HG03432 (cell line): ENCODE results near the gene RPS15.
A peak's percentile ranks its signal among the peaks of the same experiment; 100 is the strongest.
"Not testable (repeated sequence)": the region's sequence is repeated elsewhere in the genome, so short reads cannot be mapped to it uniquely, and the experiment has no call there.

Source experiments
- ATAC-seq: cut with Tn5 transposase; IDR thresholded peaks from one replicate; pipeline ENCODE4 v1.9.1; 2021; ENCODE audit warnings: mild to moderate bottlenecking, moderate library complexity; ENCODE audit not compliant: unreplicated experiment

RPS15 gene

DNA sequence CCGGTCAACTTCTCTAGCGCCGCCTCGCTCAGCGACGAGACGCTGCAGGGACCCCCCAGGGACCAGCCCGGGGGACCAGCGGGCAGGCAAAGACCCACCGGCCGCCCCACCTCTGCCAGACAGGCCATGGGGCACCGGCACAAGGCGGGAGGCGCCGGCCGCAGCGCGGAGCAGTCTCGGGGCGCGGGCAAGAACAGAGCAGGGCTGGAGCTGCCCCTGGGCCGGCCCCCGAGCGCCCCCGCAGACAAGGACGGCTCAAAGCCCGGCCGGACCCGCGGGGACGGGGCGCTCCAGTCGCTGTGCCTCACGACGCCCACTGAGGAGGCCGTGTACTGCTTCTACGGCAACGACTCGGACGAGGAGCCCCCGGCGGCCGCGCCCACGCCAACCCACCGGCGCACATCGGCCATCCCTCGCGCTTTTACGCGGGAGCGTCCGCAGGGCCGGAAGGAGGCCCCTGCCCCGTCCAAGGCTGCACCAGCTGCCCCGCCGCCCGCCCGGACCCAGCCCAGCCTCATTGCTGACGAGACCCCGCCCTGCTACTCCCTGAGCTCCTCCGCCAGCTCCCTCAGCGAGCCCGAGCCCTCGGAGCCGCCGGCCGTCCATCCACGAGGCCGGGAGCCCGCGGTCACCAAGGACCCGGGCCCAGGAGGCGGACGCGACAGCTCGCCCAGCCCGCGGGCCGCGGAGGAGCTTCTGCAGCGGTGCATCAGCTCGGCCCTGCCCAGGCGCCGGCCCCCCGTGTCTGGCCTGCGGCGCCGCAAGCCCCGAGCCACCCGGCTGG is 29.5 kb downstream of the RPS15 start:
- ATAC-seq, result no peak

DNA sequence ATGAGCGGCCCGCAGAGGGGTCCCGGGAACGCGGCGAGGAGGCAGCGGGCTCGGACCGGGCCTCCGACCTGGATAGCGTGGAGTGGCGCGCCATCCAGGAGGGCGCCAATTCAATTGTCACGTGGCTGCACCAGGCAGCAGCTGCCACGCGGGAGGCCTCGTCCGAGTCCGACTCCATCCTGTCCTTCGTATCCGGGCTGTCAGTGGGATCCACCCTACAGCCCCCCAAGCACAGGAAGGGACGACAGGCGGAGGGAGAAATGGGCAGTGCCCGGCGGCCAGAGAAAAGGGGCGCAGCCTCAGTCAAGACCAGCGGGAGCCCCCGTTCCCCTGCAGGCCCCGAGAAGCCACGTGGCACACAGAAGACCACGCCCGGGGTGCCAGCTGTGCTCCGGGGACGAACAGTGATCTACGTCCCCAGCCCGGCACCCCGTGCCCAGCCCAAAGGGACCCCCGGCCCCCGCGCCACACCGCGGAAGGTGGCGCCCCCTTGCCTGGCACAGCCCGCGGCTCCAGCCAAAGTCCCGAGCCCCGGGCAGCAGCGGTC is 30.2 kb downstream of the RPS15 start:
- ATAC-seq, result no peak

DNA sequence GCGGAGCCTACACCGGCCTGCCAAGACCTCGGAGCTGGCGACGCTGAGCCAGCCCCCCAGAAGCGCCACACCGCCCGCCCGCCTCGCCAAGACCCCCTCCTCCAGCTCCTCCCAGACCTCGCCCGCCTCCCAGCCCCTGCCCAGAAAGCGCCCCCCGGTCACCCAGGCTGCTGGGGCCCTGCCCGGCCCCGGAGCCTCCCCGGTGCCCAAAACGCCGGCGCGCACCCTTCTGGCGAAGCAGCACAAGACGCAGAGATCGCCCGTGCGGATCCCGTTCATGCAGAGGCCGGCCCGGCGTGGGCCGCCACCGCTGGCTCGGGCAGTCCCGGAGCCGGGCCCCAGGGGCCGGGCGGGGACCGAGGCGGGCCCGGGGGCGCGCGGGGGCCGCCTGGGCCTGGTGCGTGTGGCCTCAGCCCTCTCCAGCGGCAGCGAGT is 30.6 kb downstream of the RPS15 start:
- ATAC-seq, result no peak

DNA sequence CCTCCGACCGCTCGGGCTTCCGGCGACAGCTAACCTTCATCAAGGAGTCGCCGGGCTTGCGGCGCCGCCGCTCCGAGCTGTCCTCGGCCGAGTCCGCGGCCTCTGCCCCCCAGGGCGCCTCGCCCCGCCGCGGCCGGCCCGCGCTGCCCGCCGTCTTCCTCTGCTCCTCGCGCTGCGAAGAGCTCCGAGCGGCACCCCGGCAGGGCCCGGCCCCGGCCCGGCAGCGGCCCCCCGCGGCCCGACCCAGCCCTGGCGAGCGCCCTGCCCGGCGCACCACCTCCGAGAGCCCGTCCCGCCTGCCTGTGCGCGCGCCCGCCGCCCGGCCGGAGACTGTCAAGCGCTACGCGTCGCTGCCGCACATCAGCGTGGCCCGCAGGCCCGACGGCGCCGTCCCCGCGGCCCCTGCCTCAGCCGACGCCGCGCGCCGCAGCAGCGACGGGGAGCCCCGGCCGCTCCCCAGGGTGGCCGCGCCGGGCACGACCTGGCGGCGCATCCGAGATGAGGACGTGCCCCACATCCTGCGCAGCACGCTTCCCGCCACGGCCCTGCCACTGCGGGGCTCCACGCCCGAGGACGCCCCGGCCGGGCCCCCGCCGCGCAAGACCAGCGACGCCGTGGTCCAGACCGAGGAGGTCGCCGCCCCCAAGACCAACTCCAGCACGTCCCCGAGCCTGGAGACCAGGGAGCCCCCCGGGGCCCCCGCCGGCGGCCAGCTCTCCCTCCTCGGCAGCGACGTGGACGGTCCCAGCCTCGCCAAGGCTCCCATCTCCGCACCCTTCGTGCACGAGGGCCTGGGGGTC is 31.3 kb downstream of the RPS15 start:
- ATAC-seq, result no peak

DNA sequence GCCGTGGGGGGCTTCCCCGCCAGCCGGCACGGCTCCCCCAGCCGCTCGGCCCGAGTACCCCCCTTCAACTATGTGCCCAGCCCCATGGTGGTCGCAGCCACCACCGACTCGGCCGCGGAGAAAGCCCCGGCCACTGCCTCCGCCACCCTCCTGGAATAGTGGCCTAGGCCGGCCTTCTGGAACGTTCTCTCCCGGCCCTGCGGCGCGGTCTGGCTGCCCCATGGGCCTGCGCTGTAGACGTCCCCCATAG is 31.8 kb downstream of the RPS15 start:
- no peak for ATAC-seq

DNA sequence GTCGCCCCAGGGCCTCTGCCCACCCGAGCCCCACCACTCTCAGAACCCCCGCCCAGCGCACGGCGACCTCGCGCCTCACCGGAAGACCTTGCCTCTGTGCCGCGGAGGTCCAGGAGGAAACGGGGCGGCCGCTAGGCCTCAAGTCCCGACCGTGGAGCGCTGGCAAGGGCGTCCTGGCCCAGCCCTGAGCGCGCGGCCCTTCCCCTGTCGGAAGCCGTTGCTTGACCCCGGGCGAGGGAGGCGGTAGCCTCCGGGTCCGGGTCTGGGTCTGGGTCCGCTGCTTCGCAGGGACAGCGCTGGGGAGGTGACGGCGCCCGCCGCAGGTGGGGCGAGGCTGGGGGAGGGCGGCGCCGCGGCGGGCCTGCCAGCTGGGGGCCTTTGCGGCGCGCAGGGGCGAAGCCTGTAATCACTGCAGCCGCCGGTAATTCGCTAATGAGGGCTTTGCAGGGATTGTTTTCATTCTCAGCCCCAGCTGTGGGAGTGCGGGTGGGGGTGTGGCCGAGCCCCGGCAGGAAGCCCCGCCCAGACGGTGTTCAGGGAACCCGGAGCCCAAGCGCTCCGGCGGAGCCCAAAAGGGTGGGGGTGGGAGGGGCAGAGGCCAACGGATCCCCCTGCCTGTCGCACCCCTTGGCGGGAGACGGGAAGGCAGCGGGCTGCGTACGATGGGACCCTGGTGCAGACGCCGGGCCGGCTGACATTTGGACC is 32.3 kb downstream of the RPS15 start:
- ATAC-seq, result no peak

DNA sequence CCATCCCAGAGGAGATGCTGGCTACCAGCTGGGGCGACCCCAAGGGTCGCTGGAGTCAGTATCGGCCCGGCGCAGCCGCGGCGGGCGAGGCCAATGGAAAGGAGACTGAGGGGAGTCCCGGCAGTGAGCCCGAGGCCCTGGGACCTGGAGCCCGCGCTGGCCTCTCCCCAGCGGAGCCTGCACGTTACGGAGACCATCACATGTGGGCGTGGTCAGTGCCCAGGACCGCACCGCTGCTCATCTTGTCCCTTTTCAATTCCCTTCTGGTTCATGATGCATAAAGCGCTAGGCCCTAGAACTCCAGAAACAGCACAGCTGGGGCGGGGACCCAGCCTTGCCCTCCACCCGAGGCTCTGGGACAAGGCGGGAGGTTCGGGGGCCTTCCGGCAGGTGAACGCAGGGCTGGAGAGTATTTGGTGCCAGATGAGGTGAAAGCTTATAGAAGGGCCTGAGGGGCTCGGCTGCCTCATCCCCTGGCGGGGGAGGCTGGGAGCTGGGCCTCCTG is 32.9 kb downstream of the RPS15 start:
- ATAC-seq, result no peak

DNA sequence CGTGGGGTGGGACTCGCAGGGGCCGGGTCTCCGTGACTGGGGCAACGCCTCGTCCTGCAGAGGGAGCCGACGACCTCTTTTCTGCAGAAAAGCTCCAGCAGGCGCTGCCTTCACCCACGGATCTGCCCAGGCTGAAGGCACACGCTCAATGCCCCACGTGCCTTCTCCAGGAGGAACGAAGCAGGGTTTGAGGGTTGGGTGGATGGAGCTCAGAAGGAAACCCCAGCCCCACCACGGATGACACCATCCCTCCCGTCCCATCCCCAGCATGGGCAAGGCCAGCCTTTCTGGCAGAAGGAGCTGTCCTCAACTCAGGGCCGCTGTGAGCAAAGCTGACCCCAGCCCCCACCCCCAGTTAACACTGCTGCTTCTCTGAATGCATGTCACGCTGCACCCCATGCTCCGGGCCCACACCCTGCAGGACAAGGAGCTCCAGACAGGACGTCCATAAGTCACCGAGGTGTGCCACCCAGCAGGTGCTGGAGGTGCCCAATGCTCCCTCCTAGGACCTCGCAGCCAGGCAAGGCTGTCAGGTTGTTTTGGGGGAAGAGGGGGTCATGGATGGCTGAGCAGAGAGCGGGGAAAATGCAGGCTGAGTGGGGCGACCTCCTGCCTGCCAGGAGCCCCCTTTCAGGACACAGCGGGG is 33.4 kb downstream of the RPS15 start:
- no peak for ATAC-seq

DNA sequence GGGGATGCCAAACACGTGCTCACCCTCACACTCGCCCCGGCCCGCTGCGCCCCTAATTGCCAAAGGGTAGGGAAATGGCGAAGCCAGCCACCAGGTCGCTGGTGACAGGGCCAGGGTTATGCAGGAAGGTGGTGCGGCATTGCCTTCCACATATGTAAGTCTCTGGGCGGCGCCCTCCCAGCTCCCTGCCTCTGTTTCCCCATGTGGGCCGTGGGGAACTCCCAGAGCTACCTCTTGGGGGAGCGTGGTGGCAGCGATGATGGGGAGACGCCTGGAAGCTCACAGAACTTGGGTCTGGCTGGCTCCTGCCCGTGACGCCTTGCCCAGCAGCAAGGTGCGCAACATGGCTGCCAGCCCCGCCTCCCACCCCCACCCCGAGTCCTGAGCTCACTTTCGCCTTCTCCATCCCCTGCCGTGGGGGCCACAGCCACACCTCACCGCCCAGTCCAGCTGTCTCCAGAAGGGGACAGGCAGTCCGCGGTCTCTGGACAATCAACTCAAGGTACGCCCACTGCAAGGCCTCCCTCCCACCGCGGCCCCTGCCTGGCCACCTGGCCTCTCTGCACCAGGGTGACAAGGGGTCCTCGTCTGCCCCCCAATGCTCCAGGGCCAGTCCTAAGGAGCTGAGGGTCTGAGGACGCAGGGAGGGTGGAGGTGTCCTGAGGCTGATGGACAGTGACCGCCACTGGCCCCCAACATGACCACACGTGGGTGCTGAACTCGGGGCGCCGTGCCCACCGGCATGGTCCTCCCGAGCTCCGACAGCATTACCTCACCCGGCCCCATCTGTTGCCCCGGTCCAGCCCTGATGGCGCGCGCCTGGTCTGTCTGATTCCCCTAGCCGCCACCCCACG is 34.3 kb downstream of the RPS15 start:
- no peak for ATAC-seq

DNA sequence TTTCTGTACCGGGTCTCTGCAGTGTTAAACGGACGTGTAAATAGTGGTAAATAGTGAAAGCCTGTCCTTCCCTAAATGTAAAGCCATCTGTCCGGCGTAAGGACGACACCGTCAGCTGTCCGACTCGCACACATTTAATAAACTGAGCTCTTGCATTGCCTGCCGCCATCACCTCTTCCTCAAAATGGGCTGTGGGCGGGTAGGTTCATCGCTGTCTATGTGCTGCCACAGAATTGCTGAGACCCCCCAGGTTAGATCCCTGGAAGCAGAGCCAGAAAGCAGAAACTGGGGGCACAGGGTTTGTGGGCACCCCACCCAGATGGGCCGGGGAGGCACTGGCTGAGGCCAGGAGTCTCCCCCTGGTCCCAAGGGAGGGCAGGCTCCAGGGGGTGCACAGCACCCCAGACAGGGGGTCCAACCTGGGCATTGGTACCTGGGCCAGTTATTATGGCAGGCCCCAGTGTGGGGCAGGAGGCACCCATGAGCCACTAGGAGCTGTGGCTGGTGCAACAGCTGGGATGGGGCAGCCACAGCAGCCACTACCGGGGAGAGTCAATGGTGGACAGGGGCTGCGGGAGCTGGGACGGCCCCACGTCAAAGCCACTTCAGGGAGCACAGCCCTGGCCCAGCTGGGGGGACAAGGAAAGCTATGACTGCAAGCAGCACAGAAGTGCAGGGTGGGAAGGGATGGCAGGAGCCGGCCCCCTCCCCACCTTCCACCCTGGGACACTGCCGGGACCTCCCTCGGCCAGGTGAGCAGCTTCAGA is 35.1 kb downstream of the RPS15 start:
- no peak for ATAC-seq

DNA sequence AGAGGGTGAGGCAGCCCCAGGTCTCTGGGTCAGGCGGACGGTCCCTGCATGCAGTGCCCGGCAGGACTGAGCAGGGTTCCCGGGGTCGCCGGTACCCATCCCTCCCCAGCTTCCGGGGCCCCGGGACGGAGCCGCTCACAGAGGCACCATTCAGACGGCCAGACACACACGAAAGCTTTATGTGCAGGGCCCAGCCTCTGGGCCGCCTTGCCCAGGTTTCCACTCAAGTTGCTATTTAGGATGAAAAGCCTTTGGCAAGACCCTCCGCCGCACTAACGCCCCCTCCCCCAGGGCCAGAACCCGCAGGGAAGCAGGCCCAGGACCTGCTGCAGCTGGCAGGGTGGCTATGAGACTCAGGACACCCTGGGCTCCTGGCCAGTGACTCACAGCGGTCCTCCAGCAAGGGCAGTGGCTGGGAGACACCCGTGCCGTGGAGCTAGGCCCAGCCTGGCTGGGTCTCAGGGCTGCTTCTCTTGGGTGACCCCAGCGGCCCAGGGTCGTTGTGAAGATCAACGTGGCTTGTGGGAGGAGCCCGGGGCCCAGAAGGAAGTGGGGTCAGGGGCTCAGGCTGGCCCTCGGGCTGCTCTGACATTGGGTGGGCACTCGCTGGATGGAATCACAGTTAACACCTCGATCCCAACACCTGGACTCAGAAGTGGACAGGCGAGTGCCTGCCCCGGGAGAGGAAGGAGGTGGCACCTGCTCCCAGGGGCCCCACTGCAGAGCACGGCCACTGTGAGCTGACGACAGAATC is 36.0 kb downstream of the RPS15 start:
- no peak for ATAC-seq

DNA sequence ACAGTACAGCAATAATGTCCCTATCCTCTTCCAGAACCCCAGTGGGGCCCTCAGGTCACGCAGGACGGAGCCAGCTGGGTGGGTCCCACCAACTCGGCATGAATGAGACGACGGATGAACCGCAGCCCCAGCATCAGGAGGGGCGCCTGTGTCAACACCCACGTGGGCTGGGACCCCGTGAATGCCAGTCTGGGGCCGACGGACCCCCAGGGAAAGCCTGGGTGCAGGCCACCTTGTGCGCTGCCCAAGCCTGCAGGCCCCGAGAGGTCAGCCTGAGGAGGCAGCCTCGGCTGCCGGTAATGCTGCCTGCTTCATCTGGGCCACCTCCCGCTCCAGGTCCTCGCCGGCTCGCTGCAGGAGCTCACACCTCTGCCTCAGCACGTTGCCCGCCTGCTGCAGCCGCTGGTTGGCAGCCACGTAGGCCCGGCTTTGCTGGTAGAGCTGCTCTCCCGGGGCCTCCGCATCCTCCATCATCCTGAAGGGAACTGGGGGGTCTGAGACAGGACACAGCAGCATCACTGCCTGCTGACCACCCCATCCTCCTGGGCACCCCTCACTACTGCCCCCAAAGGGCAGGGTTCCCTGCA is 36.7 kb downstream of the RPS15 start:
- no peak for ATAC-seq

DNA sequence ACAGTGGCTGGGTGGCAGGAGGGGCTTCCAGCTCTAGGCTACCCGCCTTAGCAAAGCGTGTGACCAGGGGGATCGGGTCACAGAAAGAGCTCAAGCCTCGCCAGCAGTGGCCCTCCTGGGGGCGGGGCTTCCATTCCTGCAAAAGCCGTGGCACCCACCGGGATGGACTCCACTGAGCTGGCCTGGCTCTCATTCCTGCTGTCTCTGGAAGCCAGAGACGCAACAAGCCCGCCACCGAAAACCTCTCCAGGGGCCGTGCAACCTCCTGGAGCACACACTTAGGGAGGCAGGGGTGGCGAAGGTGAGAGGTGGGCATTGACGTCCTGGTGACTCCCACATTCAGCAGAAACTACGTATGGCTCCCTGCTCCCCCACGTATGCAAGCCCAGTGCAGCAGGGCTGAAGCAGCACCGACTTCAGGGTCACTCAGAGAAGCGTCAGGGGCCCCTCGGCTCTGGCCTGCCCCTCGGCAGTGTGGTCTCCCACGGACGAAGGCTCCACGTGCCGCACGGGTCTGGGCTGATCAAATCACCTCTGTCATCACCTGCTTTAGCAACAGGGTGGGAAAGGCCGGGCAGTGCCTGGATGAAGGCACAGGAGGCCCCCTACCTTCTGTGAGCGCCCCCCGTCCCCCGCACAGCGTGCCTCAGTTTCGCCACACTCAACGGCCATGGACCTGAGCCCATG is 37.7 kb downstream of the RPS15 start:
- ATAC-seq, result no peak

DNA sequence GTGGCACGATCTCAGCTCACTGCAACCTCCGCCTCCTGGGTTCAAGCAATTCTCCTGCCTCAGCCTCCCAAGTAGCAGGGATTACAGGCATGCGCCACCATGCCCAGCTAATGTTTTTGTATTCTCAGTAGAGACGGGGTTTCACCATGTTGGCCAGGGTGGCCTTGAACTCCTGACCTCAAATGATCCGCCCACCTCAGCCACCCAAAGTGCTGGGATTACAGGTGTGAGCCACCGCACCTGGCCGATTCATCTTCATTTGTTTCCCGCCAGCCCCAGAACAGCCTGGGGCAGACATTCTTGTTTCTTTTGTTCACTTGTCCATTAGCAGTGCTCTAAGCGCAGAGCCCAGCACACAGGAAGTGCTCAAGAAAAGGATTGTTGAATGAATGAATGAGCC is 38.9 kb downstream of the RPS15 start:
- not testable (repeated sequence) for ATAC-seq

DNA sequence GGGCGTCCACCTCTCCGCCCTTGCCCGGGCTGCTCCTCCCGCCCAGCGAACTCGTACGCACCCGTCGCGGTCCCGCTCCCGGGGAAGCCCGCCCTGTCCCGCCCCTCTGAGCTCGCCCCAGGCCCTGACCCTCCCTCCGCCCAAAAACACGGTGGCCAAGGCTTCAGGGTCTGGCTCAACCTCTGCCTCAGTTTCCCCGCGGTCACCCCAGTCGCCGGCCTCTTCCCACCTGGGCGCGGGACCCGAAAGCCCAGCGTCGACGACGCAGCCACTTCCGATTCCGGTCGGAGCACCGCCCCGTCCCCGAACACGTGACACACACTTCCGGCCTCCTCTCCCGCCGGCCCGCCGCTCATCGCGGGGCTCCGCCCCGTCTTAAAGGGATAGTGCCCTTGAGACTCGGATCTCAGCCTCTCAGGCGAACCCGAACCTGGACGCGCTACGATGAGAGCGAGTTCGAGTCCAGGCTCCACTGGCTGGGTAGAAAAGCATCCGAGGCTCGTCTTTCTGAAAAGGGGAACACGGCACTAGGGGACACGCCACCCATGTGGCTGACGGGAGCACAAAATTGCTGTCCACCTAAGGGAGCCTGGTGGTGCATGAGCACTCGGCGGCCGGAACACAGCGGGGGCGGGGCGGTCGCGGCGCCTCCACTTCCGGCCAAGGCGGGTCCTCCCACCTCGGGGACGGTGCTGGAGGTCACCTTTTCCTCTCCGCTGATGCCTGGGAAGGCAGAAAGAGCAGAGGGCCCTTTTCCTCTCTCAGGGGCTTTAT is 40.9 kb downstream of the RPS15 start, which contains the start of gene C19orf25:
C19orf25 (minus strand) TSS at position 282 of the 774 bp plus-strand sequence. CDS start 312 bp downstream, outside the sequence.
- peak; percentile 81 for ATAC-seq

DNA sequence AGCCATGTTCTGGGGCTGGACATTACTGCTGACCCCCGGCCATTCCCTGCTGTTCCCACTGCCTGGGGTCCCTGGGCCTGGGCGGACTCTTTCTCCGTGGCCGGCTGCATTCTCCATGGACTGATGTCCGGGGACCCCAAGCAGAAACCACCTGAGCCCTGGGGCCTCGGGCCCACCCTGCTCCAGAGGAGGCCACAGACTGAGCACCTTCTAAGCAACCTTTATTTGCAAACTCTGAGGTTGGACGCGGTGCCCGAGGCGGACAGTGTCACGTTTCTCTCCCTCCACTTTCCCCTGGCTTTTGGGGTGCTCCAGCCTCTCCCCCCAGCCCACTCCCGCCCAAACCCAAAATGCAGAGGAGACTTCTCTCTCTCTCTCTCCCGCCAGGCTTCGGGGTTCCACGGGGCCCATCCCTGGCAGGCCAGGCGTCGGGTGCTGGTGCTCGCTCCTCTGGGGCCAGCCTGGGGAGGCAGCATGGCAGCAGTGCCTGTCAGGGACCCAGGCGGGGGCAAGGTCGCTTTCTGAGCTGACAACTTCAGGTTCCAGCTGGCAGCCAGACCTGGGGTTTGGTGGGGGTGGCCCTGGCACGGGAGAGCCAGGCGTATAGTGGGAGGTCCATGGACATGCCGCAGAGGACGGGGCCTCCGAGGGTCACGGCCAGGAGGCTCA is 43.2 kb downstream of the RPS15 start:
- ATAC-seq, result no peak
